Hepatic stellate cell (primary cell): ENCODE results near the gene STPG4.
"Not testable (repeated sequence)": the region's sequence is repeated elsewhere in the genome, so short reads cannot be mapped to it uniquely, and the experiment has no call there.

Experiments
- DNase-seq: peaks from one replicate; pipeline ENCODE4 v3.0.0; 2011; ENCODE audit warnings: low spot score

STPG4 gene, protein sequence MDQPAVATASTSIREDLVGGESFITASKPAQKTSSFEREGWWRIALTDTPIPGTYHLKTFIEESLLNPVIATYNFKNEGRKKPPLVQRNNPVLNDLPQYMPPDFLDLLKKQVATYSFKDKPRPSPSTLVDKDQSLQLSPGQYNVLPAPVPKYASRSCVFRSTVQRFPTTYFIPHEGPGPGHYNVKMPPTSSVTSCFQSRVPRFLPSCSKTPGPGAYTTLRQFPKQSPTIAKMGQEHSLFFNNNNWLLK

DNA sequence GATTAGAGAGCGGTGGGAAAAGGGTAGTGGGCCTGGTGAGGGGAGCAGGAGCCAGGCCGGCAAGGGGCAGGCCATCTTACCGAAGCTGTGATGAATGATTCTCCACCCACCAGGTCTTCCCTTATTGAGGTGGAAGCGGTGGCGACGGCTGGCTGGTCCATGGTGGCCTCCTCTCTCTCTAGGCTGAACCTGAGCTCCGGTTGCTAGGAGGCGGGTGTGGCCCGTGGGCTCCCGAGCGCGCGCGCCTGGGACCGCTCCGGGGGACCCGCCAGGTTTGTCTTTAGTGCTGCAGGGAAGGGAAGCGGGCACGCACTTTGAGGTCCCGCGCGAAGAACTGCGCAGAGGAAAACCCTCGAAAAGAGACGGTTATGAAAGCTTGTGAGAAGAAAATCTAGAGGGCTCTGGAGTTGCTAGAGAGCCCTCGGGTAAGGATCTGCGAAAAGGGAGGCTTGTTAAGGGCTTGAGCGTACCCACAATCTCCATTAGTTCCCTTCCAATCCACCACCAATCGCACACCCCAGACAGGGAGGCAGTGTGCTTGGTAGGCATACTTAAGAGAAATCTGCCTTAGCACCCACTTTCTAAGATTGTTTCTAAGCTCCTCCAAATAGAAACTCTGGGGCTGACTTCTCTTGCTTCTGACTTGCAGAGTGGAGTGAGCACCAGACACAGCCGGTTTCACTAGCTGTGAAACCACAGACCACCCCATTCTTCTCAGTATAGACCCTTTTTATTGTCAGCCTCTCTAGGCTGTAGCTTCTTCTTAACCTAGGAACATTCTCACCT, at the start of gene STPG4:
Gene STPG4 (minus strand): TSS at position 218 of the 786 bp plus-strand sequence. CDS start 57 bp downstream, at position 161.
- no peak for DNase-seq

DNA sequence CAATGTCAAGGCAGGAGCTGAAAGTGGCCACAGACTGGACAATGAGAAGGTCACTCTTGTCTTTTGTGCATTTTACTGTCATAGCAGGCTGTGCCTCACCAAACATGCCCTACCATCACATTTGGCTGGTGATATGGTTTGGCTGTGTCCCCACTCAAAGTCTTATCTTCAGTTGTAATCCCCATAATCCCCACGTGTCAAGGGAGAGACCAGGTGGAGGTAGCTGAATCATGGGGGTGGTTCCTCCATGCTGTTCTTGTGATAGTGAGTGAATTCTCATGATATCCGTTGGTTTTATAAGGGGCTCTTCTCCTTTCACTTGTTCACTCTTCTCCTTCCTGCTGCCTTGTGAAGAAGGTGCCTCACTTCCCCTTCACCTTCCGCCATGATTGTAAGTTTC, 49.6 kb upstream of the STPG4 start:
- DNase-seq: no peak

DNA sequence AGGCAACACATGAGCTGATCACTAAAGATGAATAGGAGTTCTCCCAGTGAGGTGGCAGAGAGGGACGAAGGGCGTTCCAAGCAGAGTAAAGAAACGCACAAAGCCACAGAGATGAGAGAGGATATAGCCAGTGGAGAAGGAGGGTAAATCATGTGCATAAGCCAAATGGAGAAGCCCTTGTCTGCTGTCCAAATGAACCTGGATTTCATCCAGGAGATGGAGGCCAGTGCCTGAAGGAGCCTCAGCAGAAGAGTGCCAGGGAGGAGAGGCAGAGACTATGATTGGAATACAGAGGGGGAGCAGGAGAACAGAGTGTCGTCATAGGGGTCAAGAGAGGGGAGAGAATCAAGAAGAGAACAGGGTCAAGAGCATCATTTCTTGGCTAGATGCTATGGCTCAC, 48.9 kb upstream of the STPG4 start:
- DNase-seq: no peak

DNA sequence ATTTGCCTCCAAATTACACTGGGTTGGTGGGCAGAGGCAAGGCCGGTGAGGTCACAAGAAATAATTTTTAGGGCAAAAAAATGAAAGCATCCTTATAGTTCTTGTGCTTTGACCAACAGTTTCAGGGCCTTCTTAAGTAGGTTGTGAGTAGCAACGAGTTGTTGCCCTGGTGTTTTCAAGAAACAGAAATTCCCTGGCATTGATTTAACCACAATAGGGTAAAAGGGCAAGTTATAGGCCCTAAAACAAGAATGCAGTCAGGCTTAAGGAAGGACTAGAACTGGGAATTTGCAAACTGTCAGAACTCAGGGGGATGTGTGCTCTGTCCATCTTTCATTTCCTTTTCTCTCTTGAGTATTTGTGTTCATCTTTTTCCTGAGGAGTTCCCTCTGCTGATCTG, 46.1 kb upstream of the STPG4 start:
- no peak for DNase-seq

DNA sequence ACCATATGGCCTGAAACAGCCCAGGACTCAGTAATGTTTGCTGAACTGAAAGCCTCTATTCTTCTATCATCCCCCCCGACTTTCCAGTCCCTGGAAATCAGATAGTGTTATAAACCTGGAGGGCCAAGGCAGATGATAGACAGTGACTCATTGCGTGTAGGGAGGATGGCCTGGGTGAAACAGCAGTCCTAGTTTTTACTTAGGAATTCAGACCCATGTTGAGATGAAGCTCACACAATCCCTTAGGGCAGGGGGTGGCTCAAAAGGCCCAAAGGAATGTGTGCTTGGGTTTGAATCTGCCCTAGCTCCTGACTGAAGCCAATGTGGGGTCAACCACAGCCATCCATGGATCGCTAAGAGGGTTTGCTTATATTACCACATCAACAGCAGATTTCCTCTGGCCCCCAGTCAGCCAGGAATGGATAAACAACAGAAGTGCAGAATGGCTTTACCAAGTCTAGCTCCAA, 43.9 kb upstream of the STPG4 start:
- peak; percentile 86 for DNase-seq

DNA sequence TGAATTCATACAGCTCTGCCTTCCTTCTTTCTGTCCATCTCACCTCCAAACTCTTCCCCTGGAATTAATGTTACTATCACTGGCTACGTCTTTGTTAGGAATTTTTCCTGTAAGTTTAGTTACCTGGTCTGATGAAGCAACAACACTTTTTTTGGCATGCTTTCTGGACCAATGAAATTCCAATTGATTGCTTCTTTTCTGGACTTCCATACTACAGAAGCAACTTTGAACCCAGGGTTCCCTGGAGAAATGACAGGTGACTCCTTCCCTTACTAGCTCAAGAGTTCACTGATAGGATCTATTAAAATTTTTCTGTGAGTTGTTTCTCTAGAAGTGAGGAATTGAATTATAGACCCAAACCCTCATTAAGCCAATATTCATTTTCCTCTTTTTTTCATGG, 41.4 kb upstream of the STPG4 start:
- no peak for DNase-seq

DNA sequence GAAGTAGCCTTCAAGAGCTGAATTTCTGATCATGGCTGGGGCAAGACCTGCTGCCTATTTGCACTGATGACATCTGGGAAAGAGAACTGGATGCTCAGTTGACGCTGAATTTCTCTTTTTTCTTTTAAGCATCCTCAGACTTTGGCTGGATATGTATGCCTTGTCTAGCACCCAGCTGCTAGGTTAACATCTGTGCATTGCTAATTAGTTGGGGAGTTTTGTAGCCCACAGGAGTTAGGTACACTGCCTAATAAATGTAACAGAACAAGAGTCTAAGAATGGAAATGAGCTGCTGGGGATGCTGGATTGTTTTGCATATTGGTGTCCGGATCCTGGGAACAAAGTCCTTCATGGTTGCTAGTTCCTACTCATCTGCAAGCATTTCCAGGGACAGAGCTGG, 40.9 kb upstream of the STPG4 start:
- DNase-seq: no peak

DNA sequence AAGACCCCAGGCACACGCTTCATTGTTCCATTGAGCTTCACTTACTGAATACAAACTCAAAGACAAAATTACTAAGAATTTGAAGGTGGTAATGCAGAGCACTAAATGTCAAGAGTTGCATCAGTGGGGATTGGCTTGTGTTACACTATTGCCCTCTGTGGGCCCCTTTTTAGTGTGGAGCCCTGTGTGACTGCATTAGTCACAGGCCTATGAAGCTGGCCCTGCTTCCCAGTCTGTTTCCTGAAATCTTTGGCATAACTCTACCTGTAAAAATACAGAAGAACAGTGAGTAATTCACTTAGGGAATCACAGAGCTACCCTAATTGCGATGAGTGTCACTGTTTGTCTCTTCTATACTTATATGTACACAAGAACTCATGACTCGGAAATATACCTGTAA, 40.0 kb upstream of the STPG4 start:
- no peak for DNase-seq

DNA sequence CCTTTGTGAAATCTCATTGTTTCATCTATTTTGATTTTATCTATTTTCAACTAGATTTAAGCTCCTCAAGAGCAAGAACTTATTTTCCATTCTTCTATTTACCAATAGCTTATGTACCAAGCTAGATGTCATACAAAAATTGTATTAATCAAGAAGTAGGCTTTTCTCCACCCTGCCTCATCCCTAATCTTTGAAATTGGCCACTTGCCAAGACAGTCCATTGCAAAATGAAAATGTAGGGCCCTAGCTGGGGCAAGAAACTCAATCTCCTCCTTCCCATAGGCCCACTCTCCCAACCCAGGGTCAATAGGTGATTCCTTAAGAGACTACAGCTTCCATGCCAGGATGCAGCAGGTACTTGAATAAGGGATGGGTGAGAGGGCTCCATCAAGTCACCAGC, 39.3 kb upstream of the STPG4 start:
- DNase-seq: no peak

DNA sequence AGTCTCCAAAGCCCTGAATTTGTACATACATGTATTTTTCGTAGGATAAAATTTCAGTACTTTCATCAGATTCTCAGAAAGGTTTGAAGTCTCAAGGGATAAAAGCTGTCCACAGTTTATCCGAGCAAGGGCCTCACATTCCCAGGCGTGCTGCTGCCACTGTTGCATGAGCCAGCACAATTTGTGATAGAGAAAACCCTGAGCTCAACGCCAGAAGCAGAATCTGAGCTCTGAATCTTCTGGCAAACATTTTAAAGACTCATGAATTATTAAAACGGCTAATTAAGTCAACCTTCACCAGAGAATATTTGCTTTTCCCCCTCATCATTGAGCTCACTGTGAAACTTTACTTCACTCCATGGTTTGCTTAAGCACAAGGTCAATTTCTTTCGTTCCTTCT, 38.5 kb upstream of the STPG4 start:
- no peak for DNase-seq

DNA sequence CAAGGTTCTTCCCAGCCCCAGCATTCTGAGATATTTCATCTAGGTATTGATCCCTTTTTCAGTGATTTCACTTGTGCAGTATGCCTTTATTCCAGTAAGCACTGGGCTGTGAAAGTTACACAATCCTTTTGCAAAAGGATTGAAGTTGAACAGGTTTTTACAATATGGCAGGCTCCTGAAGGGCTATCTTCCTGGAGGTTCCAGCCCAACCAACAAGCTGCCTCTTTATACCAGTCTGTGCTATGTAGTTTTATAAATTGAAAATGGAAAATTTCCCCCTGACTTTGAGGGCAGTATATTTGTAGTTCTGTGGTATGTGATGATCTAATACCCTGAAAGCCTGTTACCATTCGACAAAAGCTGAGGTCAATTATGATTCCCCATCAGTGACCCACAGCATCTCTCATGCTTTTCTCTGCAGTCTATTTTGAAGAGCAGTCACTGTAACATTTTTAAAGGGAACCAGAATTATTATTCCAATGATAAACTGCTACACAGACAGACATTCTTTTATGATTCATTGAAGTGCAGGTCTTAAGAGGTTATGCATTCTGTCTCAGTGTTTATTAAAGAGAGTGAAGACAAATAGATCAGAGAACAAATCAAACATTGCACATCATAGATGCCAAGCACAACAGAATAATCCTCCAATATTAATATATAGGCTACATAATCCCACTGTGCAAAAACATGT, 35.2 kb upstream of the STPG4 start:
- DNase-seq: peak; percentile 42

DNA sequence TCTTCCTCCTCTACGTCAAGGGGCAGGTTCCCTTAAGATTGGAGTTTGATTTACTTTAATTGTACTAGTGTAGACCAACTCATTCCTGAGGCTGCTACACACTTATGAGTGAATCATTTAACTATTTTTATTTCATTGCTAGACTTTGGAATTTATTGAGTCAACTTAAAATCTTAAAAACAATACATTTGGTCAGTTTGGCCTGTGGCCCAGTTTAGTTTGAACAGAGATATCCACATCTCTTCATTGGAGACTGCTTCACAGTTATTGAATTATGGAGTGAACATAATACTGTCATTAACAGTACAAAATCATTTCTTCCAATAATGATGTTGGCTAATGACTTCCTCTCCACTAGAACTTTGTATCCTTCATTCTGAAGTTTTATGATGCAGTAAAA, 34.5 kb upstream of the STPG4 start:
- peak; percentile 52 for DNase-seq

DNA sequence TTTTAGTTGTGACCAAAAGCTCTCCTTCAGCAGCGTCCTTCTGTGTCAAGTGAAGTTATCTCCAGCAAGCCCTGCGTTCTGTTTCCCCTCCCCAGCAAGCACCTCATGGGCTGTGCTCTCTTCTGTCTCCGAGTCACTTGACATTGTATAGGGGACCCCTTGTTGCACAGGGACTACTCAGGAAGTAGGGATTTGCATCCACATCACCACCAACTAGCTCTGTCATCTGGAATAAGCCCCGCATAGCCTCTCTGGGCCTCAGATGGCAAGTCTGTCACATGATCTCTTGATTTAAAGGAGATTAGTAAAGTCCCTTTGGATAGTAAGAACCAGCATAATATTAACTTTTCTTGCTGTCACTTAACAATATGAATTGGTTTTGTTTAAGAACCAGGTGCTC, 32.0 kb upstream of the STPG4 start:
- DNase-seq: no peak

DNA sequence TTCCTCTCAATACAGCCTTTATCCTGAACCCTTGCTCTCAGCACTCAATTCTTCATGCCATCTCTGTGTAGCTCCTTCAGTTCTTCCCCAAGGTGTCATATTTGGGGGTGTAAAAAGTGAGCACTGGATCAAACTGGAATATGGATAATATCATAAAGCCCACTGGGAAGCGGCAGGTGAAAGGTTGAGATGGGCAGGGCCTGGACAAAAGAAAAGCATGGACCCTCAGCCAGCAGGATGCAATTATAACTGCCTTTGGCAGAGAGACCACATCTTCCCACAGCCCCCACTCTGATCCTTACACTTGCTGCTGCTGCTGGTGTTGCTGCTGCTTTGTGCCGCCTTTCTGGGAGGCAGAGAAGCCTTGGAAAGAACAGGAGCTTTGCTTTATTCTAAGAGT, 31.2 kb upstream of the STPG4 start:
- DNase-seq: no peak

DNA sequence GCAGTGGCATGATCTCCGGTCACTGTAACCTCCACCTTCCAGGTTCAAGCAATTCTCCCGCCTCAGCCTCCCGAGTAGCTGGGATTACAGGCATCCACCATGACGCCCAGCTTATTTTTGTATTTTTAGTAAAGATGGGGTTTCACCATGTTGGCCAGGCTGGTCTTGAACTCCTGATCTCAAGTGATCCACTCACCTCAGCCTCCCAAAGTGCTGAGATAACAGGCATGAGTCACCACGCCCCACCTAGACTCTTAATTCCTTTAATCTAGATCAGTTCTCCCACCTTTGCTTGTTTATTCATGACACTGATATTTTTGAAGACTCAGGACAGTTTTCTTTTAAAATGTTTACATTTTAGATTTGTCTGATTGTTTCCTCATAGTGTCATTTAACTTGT, 30.0 kb upstream of the STPG4 start:
- not testable (repeated sequence) for DNase-seq

DNA sequence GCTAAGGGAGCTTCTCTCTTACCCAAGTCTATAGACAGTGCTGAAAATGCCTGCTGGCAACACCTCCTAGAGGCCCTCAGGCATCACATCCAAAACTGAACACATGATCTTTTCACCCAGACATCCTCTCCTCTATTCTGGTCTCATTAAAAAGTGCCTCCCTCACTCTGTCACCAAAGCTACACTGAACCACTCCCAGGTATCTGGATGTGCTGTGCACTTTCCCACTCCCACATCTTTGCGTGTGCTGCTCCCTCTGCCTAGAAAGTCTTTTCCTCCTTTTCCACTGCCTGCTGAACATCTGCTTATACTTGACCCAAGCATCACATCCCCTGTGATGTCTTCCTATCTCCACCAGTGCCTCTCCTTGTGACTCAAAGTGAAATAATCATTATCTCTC, 26.1 kb upstream of the STPG4 start:
- DNase-seq: no peak

DNA sequence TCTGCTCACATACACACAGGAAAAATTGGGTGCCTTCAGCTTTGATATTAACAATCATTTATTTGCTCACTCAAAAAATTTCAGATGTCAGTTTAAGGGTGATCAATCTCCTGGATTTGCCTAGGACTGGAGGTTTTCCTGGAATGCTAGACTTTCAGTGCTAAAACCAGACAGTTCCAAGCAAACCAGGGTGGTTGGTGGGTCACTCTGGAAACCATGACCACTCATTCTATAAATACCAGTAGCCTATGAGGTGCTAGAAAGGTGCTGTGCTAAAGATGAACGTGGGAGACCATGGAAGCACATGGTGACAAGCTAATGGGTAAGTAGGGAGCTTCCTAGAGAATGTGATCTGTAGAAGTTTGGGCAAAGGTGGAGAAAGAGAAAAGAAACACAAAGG, 25.4 kb upstream of the STPG4 start:
- DNase-seq: no peak

DNA sequence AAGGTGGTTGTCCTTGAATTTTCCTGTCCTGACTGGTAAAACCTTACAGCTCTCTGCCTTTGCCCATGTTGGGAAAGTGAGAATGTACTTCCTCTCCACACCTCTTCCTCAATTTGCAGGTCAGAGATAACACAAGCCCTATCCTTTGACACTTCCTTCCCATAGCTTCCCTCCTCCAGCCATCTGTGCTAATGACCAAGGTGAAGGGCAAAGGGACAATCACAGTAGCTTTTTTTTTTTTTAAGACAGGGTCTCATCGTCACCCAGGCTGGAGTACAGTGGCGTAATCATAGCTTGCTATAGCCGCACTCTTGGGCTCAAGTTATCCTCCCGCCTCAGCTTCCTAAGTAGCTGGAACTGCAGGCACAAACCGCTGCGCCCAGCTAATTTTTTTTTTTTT, 24.3 kb upstream of the STPG4 start:
- DNase-seq: no peak

DNA sequence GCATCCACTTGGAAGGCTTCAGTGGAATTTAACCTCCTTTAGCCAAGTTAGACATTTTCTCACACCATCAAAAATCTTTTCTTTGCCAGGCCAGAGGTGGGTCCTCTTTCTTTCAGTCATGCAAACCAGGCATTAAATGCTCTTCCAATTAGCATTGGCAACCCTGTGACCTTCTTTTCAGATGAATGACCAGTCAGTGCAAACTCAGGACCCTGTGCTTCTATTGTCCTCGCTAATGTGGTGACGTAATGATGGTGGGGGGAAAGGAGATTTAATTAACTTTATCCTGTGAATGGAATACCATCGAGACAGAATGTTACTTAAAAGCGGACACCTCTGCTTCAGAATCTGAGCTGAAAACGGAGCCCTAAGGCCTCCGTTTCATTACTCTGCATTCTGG, 23.2 kb upstream of the STPG4 start:
- no peak for DNase-seq

DNA sequence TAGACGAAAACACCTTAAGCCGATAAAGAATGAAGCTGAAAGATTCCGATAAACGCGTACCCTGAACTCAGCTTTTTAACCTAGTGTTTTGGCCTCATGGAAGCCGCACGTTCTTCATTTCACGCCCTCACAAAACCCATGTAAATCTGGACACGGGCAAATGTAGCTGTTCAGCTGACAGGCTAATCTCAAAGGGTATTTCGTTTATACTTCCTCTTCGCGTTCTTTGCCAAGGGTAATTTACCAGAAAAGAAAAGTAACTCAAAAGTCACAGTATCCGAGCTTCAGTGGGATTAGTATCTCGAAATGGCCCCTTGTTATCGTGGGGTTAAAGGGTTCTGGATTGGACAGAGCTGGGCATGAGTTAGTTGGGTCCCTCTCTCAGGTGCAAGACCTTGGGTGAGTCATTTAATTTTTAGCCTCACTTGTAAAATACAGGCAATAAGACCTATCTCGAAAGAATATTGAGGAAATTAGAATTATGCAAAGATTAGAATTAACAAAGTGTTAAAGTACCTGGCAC, 22.0 kb upstream of the STPG4 start:
- no peak for DNase-seq

DNA sequence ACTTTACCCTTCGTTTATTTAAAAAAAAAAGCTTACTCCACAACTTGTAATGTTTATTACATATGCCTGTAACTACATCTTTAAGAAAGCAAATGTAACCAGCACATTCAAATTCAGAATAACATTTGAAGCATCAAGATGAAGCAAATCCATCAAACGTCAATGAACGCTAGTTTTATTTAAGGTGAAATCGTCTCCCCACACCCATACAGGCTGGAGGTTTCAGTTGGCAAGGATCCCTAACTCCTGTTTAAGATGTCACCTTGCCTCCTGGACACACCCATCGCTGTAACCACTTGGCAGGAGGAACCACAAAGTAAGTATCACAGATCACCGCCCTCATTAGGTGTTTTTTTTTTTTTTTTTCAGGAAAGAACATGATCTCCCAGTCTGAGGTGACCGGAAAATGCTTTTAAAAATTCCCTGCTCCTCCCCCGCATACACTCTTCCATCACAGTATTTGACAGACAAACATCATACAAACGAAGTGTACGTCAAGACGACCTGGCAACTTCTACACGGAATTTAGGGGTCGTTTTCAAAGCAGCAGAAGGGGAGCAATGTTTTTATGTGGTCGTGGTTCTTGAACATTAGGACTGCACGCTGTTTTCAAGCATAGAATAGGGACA, 19.7 kb upstream of the STPG4 start:
- no peak for DNase-seq

DNA sequence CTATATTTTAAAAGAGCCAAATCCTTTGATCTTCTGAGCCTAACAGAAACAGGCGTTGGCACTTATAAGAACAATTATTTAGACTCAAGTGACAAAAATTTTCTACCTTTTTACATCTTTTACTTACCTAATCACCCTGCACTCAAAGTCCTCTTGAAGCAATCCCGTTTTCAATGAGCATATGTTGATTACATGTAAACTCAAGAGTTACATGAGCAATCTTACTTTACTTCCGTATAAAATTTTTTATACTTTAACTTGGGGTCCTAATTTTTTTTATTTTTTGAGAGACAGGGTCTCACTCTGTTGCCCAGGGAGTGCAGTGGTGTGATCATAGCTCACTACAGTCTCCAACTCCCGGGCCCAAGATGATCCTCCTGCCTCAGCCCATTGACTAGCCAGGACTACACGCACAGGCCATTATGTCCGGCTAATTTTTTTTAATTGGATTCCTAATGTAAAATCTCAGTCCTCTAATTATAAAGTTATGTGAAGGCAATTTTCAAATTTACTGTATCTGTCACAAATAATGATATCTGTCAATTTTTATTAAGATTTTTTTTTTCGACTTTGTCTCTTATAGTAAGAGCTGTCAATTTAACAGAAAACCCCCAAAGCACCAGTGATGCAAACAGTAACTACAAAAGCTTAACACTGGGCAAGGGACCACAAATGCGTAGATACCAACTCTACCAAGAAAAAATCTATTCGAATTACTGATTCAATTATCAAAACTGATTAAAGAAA, 19.1 kb upstream of the STPG4 start:
- no peak for DNase-seq
